GM20431 (cell line): ENCODE data around the gene APIP.
"Not testable (repeated sequence)": the region's sequence is repeated elsewhere in the genome, so short reads cannot be mapped to it uniquely, and the experiment has no call there.

ENCODE experiments used
- in situ Hi-C: fragments of 300-500 bp; cut with MseI, MboI; formaldehyde crosslinking; loops from one replicate; pipeline ENCODE4 v1.15.0; 2020; ENCODE audit warnings: low sequenced_read_pairs; ENCODE audit not compliant: unreplicated experiment

Gene APIP

GRCh38 chr11:34926831-34927132 is 10.6 kb upstream of the APIP start:
- in situ Hi-C loops, result loop anchor here (10.0 kb wide), 2 partner anchors 318 to 468 kb away; no protein-coding TSS in a partner anchor

- in situ Hi-C loops, result loop anchor here (10.0 kb wide), 2 partner anchors 319 to 469 kb away; no protein-coding TSS in a partner anchor
These were observed 10.1 kb upstream of the APIP start for GRCh38 chr11:34926101-34926830.

- in situ Hi-C loops, result loop anchor here (10.0 kb wide), 2 partner anchors 320 to 470 kb away; no protein-coding TSS in a partner anchor
These were observed 8.5 kb upstream of the APIP start for GRCh38 chr11:34924714-34925113.

- in situ Hi-C loops, result loop anchor here (10.0 kb wide), 2 partner anchors 324 to 474 kb away; no protein-coding TSS in a partner anchor
These were observed 5.0 kb upstream of the APIP start for GRCh38 chr11:34921156-34921555.

- in situ Hi-C loops, result no loop called here
These were observed 928 bp upstream of the APIP start for GRCh38 chr11:34916843-34917770.

GRCh38 chr11:34915136-34916014 is 804 bp downstream of the APIP start:
- in situ Hi-C loops, result no loop called here

- in situ Hi-C loops, result not testable (repeated sequence)
These were observed 2.6 kb downstream of the APIP start for GRCh38 chr11:34913556-34913955.

GRCh38 chr11:34911676-34912075 is 4.5 kb downstream of the APIP start:
- in situ Hi-C loops, result no loop called here

- in situ Hi-C loops, result no loop called here
These were observed 5.4 kb downstream of the APIP start for GRCh38 chr11:34910817-34911216.

GRCh38 chr11:34909955-34910354 is 6.2 kb downstream of the APIP start:
- in situ Hi-C loops, result no loop called here

GRCh38 chr11:34909415-34909814 is 6.8 kb downstream of the APIP start:
- in situ Hi-C loops, result no loop called here

- in situ Hi-C loops, result no loop called here
These were observed 8.1 kb downstream of the APIP start for GRCh38 chr11:34907934-34908593.

- in situ Hi-C loops, result no loop called here
These were observed 10.5 kb downstream of the APIP start for GRCh38 chr11:34905666-34906065.

- in situ Hi-C loops, result no loop called here
These were observed 11.7 kb downstream of the APIP start for GRCh38 chr11:34904421-34904955.

GRCh38 chr11:34899633-34900016 is 16.6 kb downstream of the APIP start:
- in situ Hi-C loops, result loop anchor here (10.0 kb wide), 1 partner anchor 315 kb away; no protein-coding TSS in a partner anchor

- in situ Hi-C loops, result loop anchor here (10.0 kb wide), 1 partner anchor 314 kb away; no protein-coding TSS in a partner anchor
These were observed 17.7 kb downstream of the APIP start for GRCh38 chr11:34898474-34898873.

GRCh38 chr11:34897171-34897870 is 18.9 kb downstream of the APIP start:
- in situ Hi-C loops, result loop anchor here (10.0 kb wide), 1 partner anchor 313 kb away; no protein-coding TSS in a partner anchor

- in situ Hi-C loops, result loop anchor here (10.0 kb wide), 1 partner anchor 311 kb away; no protein-coding TSS in a partner anchor
These were observed 20.0 kb downstream of the APIP start for GRCh38 chr11:34896191-34896590.
